Measurements from ENCODE around the gene MYOC.
"Not testable (repeated sequence)": the region's sequence is repeated elsewhere in the genome, so short reads cannot be mapped to it uniquely, and the experiment has no call there.

The MYOC gene

DNA sequence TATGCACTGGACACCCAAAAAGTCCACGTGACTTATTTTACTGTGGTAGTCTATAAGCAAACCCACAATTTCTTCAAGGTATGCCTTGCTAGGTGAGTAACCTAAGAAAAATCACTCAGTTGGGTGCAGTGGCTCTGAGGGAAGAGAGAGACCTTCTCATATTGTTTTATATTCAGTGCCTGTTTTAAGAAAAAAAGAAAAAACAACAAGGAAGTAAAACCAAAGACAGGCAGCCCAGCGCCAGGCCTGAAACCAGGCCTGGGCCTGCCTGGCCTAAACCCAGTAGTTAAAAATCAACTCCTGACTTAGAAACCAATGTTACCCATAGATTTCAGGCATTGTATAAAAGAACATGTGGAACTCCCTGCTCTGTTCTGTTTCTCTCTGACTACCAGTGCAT is 52.2 kb downstream of the MYOC start:
- not testable (repeated sequence) for H2BK5ac ChIP-seq (ENCODE audit: low read length); H3K18ac ChIP-seq (ENCODE audit: low read length); H3K79me2 ChIP-seq (ENCODE audit: control insufficient read depth, insufficient read depth, low read length); H3K56ac ChIP-seq (ENCODE audit: low read length); H4K8ac ChIP-seq (ENCODE audit: low read depth, low read length); DNase-seq; H3K79me1 ChIP-seq (ENCODE audit: low read length); H3K4me1 ChIP-seq (ENCODE audit: control insufficient read depth, low read depth, low read length); H2BK15ac ChIP-seq (replicated peaks; ENCODE audit: low read depth); H3K4ac ChIP-seq (ENCODE audit: low read depth, low read length); H3K27me3 ChIP-seq (ENCODE audit: insufficient read depth, low read length, poor library complexity); H3K4me3 ChIP-seq (ENCODE audit: low read length); H3K23ac ChIP-seq (ENCODE audit: low read length); H3K27ac ChIP-seq (ENCODE audit: low read depth, low read length); H2BK120ac ChIP-seq (ENCODE audit: low read depth, low read length); H3K36me3 ChIP-seq (ENCODE audit: control insufficient read depth, insufficient read depth, low read length); H4K5ac ChIP-seq (ENCODE audit: low read length); H3K4me2 ChIP-seq (ENCODE audit: low read length); H2AK5ac ChIP-seq (ENCODE audit: low read length); H3K9ac ChIP-seq (ENCODE audit: low read length)
- no CpG with 5 or more reads among the region's 2 CpGs for WGBS (ENCODE audit: extremely low coverage, insufficient coverage, low lambda C conversion rate)

DNA sequence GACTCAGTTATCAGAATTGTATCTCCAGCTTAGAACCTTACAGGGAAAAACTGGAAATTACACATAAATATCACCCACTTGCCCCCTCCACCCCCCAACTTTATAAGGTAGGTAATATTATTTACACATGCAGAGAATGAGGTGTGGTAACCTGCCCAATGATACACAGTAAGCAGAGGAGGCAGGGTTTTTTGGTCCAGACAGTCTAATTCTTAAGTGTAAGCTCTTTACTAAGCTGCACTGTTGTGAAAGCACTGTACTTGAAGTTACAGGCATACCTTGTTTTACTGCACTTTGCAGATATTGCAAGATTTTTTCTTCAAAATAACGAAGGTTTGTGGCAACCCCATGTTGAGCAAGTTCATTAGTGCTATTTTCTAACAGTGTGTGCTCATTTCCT is 55.3 kb downstream of the MYOC start:
- H2BK120ac ChIP-seq (ENCODE audit: low read depth, low read length), result no peak overlapping the region
- H3K79me2 ChIP-seq (ENCODE audit: control insufficient read depth, insufficient read depth, low read length), result no peaks in the 10 kb centered on the region
- H3K56ac ChIP-seq (ENCODE audit: low read length), result no peak overlapping the region
- H3K79me1 ChIP-seq (ENCODE audit: low read length), result no peaks in the 10 kb centered on the region
- peaks cover 3% of the 10 kb centered on the region for H3K36me3 ChIP-seq (ENCODE audit: control insufficient read depth, insufficient read depth, low read length)
- no CpG with 5 or more reads among the region's 1 CpG for WGBS (ENCODE audit: extremely low coverage, insufficient coverage, low lambda C conversion rate)
- no peak overlapping the region for H3K4me2 ChIP-seq (ENCODE audit: low read length)
- no peaks in the 10 kb centered on the region for H3K4me1 ChIP-seq (ENCODE audit: control insufficient read depth, low read depth, low read length)
- no peak overlapping the region for H3K4ac ChIP-seq (ENCODE audit: low read depth, low read length)
- no peak overlapping the region for H3K9ac ChIP-seq (ENCODE audit: low read length)
- no peak overlapping the region for H3K18ac ChIP-seq (ENCODE audit: low read length)
- no peak overlapping the region for H2BK15ac ChIP-seq (replicated peaks; ENCODE audit: low read depth)
- H2BK5ac ChIP-seq (ENCODE audit: low read length), result no peak overlapping the region
- no peak overlapping the region for H4K8ac ChIP-seq (ENCODE audit: low read depth, low read length)
- H2AK5ac ChIP-seq (ENCODE audit: low read length), result no peak overlapping the region
- no peak overlapping the region for H3K4me3 ChIP-seq (ENCODE audit: low read length)
- no peak overlapping the region for H3K27ac ChIP-seq (ENCODE audit: low read depth, low read length)
- DNase-seq, result no peak
- no peaks in the 10 kb centered on the region for H3K27me3 ChIP-seq (ENCODE audit: insufficient read depth, low read length, poor library complexity)
- H3K23ac ChIP-seq (ENCODE audit: low read length), result no peak overlapping the region
- no peak overlapping the region for H4K5ac ChIP-seq (ENCODE audit: low read length)

DNA sequence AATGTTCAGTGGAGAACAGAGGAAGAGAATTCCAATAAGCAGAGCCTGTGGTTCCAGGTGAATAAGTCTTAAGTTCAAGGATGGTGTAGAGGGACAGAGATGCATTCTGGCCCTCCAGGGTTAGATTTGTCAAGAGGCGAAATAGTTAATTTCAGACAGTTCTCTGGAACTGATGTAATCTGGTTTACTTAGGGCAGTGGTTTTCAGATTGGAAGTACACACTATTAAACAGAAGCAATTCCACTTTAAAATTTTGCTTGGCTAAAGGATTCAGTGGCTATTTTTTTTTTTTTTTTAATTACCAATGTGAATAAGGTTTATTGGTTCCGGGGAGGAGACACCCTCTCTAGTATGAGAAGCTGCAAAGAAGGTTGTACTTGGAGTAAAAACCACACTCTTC is 55.8 kb downstream of the MYOC start:
- no peak overlapping the region for H3K4me3 ChIP-seq (ENCODE audit: low read length)
- peaks cover 6% of the 10 kb centered on the region for H3K36me3 ChIP-seq (ENCODE audit: control insufficient read depth, insufficient read depth, low read length)

DNA sequence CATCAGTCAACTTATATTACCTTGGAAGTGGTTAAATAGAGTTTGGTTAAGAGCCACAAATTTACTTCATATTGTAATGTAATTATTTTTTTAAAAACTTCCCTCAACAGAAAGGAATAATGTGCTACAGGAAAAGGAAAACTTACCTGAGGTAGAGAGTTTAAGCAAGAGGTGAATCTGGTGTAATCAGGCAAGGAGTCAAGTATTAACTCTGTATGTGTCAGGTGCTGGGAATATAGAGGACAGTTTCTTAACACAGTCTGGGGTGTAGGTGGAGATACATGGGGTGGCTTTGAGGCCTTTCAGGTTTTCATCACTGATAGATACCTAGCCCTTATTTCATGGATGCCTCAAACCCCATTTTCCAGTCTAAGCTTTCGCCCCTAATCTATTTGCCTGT is 56.4 kb downstream of the MYOC start:
- H3K4me3 ChIP-seq (ENCODE audit: low read length), result no peak overlapping the region
- H2BK15ac ChIP-seq (replicated peaks; ENCODE audit: low read depth), result no peak overlapping the region
- no peak for DNase-seq
- no peak overlapping the region for H3K23ac ChIP-seq (ENCODE audit: low read length)
- H3K4me2 ChIP-seq (ENCODE audit: low read length), result no peak overlapping the region
- H3K9ac ChIP-seq (ENCODE audit: low read length), result no peak overlapping the region
- H3K56ac ChIP-seq (ENCODE audit: low read length), result no peak overlapping the region
- WGBS (ENCODE audit: extremely low coverage, insufficient coverage, low lambda C conversion rate), result no CpG with 5 or more reads among the region's 1 CpG
- no peaks in the 10 kb centered on the region for H3K27me3 ChIP-seq (ENCODE audit: insufficient read depth, low read length, poor library complexity)
- H2BK5ac ChIP-seq (ENCODE audit: low read length), result no peak overlapping the region
- no peak overlapping the region for H4K8ac ChIP-seq (ENCODE audit: low read depth, low read length)
- no peak overlapping the region for H3K4ac ChIP-seq (ENCODE audit: low read depth, low read length)
- no peak overlapping the region for H3K18ac ChIP-seq (ENCODE audit: low read length)
- H3K36me3 ChIP-seq (ENCODE audit: control insufficient read depth, insufficient read depth, low read length), result peaks cover 9% of the 10 kb centered on the region
- no peak overlapping the region for H2BK120ac ChIP-seq (ENCODE audit: low read depth, low read length)
- H3K4me1 ChIP-seq (ENCODE audit: control insufficient read depth, low read depth, low read length), result no peaks in the 10 kb centered on the region
- no peak overlapping the region for H2AK5ac ChIP-seq (ENCODE audit: low read length)
- H3K79me1 ChIP-seq (ENCODE audit: low read length), result no peaks in the 10 kb centered on the region
- no peak overlapping the region for H4K5ac ChIP-seq (ENCODE audit: low read length)
- H3K27ac ChIP-seq (ENCODE audit: low read depth, low read length), result no peak overlapping the region
- no peaks in the 10 kb centered on the region for H3K79me2 ChIP-seq (ENCODE audit: control insufficient read depth, insufficient read depth, low read length)

More for the DNA sequence above, 55.8 kb downstream of the MYOC start:
- Histone ChIP-seq H3K79me1 (ENCODE audit: low read length) (no peaks in the 10 kb centered on the region), H2BK5ac (ENCODE audit: low read length) (no peak overlapping the region), H4K5ac (ENCODE audit: low read length) (no peak overlapping the region), H2BK120ac (ENCODE audit: low read depth, low read length) (no peak overlapping the region), H2BK15ac (replicated peaks; ENCODE audit: low read depth) (no peak overlapping the region), H3K9ac (ENCODE audit: low read length) (no peak overlapping the region), H3K79me2 (ENCODE audit: control insufficient read depth, insufficient read depth, low read length) (no peaks in the 10 kb centered on the region), H2AK5ac (ENCODE audit: low read length) (no peak overlapping the region), H3K18ac (ENCODE audit: low read length) (no peak overlapping the region), H3K27ac (ENCODE audit: low read depth, low read length) (no peak overlapping the region), H3K23ac (ENCODE audit: low read length) (no peak overlapping the region), H4K8ac (ENCODE audit: low read depth, low read length) (no peak overlapping the region), H3K27me3 (ENCODE audit: insufficient read depth, low read length, poor library complexity) (no peaks in the 10 kb centered on the region), H3K56ac (ENCODE audit: low read length) (no peak overlapping the region), H3K4me2 (ENCODE audit: low read length) (no peak overlapping the region), H3K4ac (ENCODE audit: low read depth, low read length) (no peak overlapping the region), H3K4me1 (ENCODE audit: control insufficient read depth, low read depth, low read length) (no peaks in the 10 kb centered on the region)
- WGBS (ENCODE audit: extremely low coverage, insufficient coverage, low lambda C conversion rate), result no CpG with 5 or more reads among the region's 2 CpGs
- no peak for DNase-seq

DNA sequence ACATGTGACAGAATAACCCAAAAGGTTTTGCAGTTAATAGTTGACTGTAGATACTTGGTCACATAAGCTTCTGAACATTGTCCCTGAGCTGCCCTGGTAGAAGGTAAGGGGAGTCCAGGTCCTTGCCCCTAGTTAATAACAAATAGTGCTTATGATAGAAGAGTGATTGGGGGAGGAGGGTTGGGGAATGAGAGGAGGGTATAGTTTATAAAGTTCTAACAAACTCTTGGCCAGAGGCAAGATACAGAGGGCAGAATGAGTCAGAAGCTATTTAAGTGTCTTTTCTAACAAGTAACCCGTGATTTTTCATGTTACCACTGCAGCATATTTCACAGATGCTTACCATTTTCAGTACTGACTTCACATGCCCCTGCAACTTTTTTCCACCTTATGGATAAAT is 57.2 kb downstream of the MYOC start:
- WGBS (ENCODE audit: extremely low coverage, insufficient coverage, low lambda C conversion rate), result no CpG with 5 or more reads among the region's 1 CpG
- DNase-seq, result no peak
- no peak overlapping the region for H3K4me2 ChIP-seq (ENCODE audit: low read length)

DNA sequence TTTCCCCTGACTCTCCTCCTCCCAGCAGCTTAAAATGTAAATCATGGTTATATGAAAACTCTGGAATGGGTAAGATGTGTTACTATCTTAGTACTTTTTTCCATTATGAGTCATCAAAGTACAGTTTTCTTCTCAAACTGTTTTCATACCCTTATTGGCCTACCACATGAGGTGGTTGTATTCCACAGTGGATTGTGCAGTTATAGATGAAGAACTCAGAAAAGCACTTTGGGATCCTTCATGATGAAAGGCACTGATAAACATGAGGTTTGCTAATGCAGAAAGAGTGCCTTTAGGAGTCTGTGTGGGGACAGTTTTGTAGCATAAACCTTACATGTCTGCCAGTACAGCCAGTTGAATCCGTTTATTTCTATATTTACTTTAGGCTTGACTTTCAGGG is 62.5 kb downstream of the MYOC start:
- H2BK5ac ChIP-seq (ENCODE audit: low read length), result no peak overlapping the region
- H3K27ac ChIP-seq (ENCODE audit: low read depth, low read length), result no peak overlapping the region
- H3K4me3 ChIP-seq (ENCODE audit: low read length), result no peak overlapping the region
- H3K79me1 ChIP-seq (ENCODE audit: low read length), result no peaks in the 10 kb centered on the region
- no peak for DNase-seq
- no peak overlapping the region for H2BK120ac ChIP-seq (ENCODE audit: low read depth, low read length)
- no peak overlapping the region for H4K5ac ChIP-seq (ENCODE audit: low read length)
- no peak overlapping the region for H4K8ac ChIP-seq (ENCODE audit: low read depth, low read length)
- H3K27me3 ChIP-seq (ENCODE audit: insufficient read depth, low read length, poor library complexity), result no peaks in the 10 kb centered on the region
- WGBS (ENCODE audit: extremely low coverage, insufficient coverage, low lambda C conversion rate), result no CpG with 5 or more reads among the region's 1 CpG
- no peak overlapping the region for H2AK5ac ChIP-seq (ENCODE audit: low read length)
- H3K23ac ChIP-seq (ENCODE audit: low read length), result no peak overlapping the region
- peaks cover 15% of the 10 kb centered on the region for H3K36me3 ChIP-seq (ENCODE audit: control insufficient read depth, insufficient read depth, low read length)
- no peak overlapping the region for H3K18ac ChIP-seq (ENCODE audit: low read length)
- H3K79me2 ChIP-seq (ENCODE audit: control insufficient read depth, insufficient read depth, low read length), result no peaks in the 10 kb centered on the region
- no peak overlapping the region for H3K9ac ChIP-seq (ENCODE audit: low read length)
- no peak overlapping the region for H2BK15ac ChIP-seq (replicated peaks; ENCODE audit: low read depth)
- no peak overlapping the region for H3K56ac ChIP-seq (ENCODE audit: low read length)
- no peak overlapping the region for H3K4ac ChIP-seq (ENCODE audit: low read depth, low read length)
- H3K4me1 ChIP-seq (ENCODE audit: control insufficient read depth, low read depth, low read length), result no peaks in the 10 kb centered on the region
- H3K4me2 ChIP-seq (ENCODE audit: low read length), result no peak overlapping the region

More for the DNA sequence above, 57.2 kb downstream of the MYOC start:
- no peak overlapping the region for H3K18ac ChIP-seq (ENCODE audit: low read length)
- no peak overlapping the region for H3K23ac ChIP-seq (ENCODE audit: low read length)
- H3K4ac ChIP-seq (ENCODE audit: low read depth, low read length), result no peak overlapping the region
- no peak overlapping the region for H3K9ac ChIP-seq (ENCODE audit: low read length)
- no peaks in the 10 kb centered on the region for H3K27me3 ChIP-seq (ENCODE audit: insufficient read depth, low read length, poor library complexity)
- H2BK120ac ChIP-seq (ENCODE audit: low read depth, low read length), result no peak overlapping the region
- H4K5ac ChIP-seq (ENCODE audit: low read length), result no peak overlapping the region
- H3K79me2 ChIP-seq (ENCODE audit: control insufficient read depth, insufficient read depth, low read length), result no peaks in the 10 kb centered on the region
- no peak overlapping the region for H2BK5ac ChIP-seq (ENCODE audit: low read length)
- no peak overlapping the region for H3K56ac ChIP-seq (ENCODE audit: low read length)
- no peak overlapping the region for H3K27ac ChIP-seq (ENCODE audit: low read depth, low read length)
- H3K4me3 ChIP-seq (ENCODE audit: low read length), result no peak overlapping the region
- H3K79me1 ChIP-seq (ENCODE audit: low read length), result no peaks in the 10 kb centered on the region
- peaks cover 9% of the 10 kb centered on the region for H3K36me3 ChIP-seq (ENCODE audit: control insufficient read depth, insufficient read depth, low read length)
- H4K8ac ChIP-seq (ENCODE audit: low read depth, low read length), result no peak overlapping the region
- no peak overlapping the region for H2BK15ac ChIP-seq (replicated peaks; ENCODE audit: low read depth)
- no peaks in the 10 kb centered on the region for H3K4me1 ChIP-seq (ENCODE audit: control insufficient read depth, low read depth, low read length)
- H2AK5ac ChIP-seq (ENCODE audit: low read length), result no peak overlapping the region

Measured in mesendoderm (in vitro differentiated cells).